ENCODE results near the gene FAM47E. TPM values are rescaled to one million over a fixed set of nuclear protein-coding genes. Genes with fewer than 3 reads are reported as not detected.

Gene FAM47E
- total RNA-seq, 1 experiment from 2014 or later = 0.30 TPM

GRCh38 chr4:76296286-76296820 is 44.8 kb downstream of the FAM47E start:
- DNase-seq (ENCODE audit: extremely low read depth, low read depth) = no peak

DNA sequence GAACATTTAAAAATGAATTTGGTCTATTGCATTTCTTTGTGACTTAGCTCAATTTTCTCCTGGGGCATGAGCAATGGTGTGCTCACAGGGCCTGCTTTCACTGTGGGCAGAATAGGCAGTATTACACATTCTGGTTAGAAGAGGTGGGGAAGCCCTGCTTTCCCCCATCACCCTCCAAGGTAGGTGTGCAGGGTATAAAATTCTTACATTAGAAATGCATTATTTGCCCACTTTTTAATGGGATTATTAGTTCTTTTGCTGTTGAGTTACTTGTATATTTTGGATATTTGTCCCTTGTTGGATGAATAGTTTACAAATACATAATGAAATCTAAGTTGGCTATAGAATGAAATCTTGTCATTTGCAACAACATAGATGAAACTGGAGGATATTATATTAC is 46.7 kb downstream of the FAM47E start:
- DNase-seq (ENCODE audit: extremely low read depth, low read depth) = no peak

DNA sequence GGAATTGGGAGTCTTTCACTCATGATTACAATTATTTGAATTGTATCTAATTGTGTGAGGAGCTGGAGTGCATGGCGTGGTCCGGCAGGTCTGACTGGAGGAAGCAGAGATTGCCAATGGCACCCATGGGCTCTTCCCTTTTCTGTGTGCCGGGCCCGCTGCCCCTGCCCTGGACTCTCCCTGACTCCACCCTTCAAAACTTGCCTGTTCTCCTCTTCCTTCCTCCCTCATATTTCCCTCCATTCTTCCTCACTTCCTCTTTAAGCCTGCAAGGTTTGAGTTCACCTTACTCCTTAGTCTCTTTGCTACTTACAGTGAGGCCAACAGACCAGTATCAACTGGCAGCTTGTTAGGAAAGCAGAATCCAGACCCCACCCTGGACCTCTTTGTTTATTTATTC is 48.5 kb downstream of the FAM47E start:
- DNase-seq (ENCODE audit: extremely low read depth, low read depth) = no peak

DNA sequence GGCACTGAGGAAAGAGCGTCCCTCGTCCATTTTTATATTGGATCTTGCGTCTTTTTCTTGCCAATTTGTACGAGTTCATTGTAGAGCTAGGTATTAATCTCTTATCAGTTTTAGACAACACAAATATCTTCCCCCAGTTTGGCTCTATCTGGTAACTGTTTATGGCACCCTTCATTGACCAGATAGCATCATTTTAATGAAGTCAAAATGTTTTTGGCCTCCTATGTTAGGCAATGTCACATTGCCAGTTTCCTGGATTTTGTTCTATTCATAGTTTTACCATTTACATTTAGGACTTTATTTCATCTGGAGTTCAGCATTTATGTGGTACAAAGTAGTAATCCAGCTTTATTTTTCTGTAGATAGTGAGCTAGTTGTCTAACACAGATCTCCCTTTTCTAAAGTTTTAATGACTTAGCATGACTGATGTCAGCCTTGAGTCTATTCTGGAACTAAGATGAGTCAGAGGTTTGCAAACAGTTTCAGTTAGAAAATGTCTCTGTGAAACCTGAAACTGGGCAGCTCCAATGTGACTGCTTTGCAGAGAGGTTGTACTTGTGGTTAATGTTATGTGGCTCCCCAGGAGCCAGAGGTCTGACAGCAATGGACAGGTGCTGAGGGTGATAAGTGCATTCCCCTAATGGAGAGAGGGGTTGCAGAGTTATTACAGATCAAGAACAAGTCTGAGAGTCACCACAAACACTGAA is 49.7 kb downstream of the FAM47E start:
- peak; percentile 25 for DNase-seq (ENCODE audit: extremely low read depth, low read depth)

- no peak for DNase-seq (ENCODE audit: extremely low read depth, low read depth)
Measured at GRCh38 chr4:76301775-76302162, 50.2 kb downstream of the FAM47E start.

DNA sequence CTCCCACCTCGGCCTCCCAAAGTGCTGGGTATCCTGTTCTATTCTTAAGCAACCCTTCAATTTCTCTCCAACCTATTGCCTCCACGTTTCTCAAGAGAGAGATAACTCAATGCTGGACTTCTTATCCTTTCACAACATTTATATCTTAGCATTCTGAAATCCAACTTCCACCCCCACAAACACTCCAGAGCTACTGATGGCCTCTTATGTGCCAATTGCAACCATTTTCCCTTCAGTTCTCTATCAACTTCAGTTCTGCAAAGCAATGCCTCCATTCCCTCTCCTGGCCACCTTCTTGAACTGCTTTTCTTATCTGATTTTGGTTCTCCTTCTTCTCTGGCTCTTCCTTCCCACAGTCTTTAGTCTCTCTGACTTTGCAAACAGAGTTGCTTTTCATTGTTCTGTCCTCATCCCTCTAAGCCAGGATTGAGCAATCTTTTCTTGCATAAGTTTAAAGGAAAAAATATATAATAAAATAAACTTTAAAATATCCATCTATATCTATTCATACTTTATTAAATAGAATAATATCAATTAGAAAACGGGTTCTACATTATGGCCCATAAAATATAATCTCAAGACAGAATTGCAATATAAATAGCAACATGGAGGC is 51.4 kb downstream of the FAM47E start:
- no peak for DNase-seq (ENCODE audit: extremely low read depth, low read depth)

DNA sequence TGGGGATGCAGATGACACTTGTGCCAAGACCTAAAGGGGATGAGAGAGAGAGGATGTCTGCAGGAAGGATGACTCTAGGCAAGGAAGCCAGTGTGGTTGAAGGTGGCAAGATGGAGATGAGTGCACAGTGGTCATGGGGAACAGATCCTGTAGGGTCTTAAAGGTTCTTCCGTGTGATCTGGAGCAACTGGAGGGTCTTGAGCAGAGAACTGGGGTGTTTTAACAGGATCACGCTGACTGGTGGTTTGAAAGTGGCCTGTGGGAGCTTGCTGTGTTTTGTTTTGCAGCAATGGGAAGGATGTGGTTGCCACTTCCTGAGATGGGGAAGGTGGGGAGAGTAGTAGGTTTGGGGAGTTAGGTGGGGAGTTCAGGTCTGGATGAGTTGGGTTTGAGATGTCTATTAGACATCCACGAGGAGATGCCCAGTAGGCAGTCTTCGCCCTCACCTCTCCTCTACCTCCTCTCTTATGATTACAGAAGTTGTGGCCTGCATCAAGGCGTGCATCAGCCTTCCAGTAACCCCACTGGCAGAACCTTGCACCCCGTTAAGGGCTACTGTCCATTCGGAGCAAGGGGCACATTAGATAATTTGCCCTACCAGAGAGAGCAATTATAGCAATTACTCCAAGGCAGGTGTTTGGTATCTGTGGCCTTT is 53.6 kb downstream of the FAM47E start:
- DNase-seq (ENCODE audit: extremely low read depth, low read depth) = no peak

GRCh38 chr4:76305971-76306881 is 54.7 kb downstream of the FAM47E start, which contains the start of gene STBD1:
Gene STBD1, plus strand, starts transcription at chr4:76306733. Its CDS starts 37 bp downstream, at chr4:76306770.
- peak; percentile 40 for DNase-seq (ENCODE audit: extremely low read depth, low read depth)

DNA sequence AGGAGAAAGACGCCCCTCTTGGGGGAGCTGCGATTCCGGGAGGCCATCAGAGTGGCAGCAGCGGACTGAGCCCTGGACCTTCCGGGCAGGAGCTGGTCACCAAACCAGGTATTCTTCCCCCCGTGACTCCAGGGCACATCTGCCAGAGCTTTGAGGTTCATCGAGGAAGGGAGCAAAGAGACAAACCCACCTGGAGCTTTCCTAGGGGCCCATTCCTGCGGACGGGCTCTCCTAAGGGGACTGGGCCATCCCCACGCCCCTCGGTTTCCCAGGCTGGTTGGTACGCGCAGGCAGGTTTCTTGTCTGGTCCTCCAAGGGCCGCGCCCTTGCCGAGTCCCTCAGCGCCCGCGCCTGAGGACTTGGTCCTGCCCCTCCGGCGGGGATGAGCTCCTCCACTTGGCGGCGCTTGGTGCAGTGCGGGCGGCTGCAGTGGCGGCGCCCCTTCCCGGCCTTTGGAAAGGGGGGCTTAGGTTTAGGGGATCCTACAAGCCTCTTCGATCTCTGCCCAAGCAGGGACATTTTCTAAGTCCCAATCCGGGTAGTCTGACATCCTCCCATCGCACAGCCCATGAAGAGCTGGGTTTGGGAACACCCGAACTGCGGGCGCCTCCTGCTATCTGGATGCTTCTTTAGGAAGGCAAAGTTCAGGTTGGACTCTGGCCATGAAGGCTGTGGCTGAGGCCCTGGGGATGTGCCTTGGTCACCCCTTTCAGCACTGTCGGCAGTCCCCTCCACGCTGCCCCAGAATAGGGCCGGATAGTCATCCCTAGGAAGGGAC is 55.5 kb downstream of the FAM47E start:
- peak; percentile 26 for DNase-seq (ENCODE audit: extremely low read depth, low read depth)

- no peak for DNase-seq (ENCODE audit: extremely low read depth, low read depth)
Measured at GRCh38 chr4:76307660-76308014, 56.1 kb downstream of the FAM47E start.

- DNase-seq (ENCODE audit: extremely low read depth, low read depth) = no peak
Measured at GRCh38 chr4:76308548-76308947, 57.0 kb downstream of the FAM47E start.

GRCh38 chr4:76309939-76310550 is 58.5 kb downstream of the FAM47E start:
- no peak for DNase-seq (ENCODE audit: extremely low read depth, low read depth)

GRCh38 chr4:76310683-76311082 is 59.2 kb downstream of the FAM47E start:
- no peak for DNase-seq (ENCODE audit: extremely low read depth, low read depth)

- DNase-seq (ENCODE audit: extremely low read depth, low read depth) = no peak
Measured at GRCh38 chr4:76311896-76312331, 60.4 kb downstream of the FAM47E start.

DNA sequence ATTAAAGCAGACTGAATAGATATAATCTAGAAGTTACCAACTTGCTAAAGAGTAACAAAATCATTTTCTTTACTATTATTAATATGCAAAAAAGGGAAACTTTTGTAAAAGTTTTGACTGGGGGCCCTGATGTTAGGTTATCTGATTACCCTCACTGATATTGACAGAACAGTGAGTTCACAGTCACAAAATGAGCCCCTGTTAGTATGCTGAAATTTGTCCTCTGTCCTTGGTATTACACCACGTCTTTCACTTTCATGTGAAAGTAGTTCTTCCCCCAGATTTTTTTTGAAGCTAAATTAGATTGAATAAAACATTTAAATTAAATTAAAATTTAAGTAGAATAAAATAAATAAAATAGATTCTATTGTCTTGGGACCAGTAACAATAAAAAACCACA is 60.9 kb downstream of the FAM47E start:
- no peak for DNase-seq (ENCODE audit: extremely low read depth, low read depth)

- no peak for DNase-seq (ENCODE audit: extremely low read depth, low read depth)
Measured at GRCh38 chr4:76313547-76313946, 62.0 kb downstream of the FAM47E start.

- no peak for DNase-seq (ENCODE audit: extremely low read depth, low read depth)
Measured at GRCh38 chr4:76315267-76315918, 63.9 kb downstream of the FAM47E start.

DNA sequence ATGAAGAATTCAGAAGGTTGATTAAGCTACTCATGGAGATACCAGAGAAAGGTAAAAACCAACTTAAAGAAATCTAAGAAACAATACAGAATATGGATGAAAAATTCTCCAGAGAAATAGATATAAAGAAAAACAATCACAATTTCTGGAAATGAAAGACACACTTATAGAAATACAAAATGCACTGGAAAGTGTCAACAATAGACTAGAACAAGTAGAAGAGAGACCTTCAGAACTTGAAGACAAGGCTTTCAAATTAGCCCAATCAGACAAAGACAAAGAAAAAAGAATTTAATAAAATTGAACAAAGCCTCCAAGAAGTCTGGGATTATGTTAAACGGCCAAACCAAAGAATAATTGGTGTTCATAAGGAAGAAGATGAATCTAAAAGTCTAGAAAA is 64.6 kb downstream of the FAM47E start:
- DNase-seq (ENCODE audit: extremely low read depth, low read depth) = no peak

DNA sequence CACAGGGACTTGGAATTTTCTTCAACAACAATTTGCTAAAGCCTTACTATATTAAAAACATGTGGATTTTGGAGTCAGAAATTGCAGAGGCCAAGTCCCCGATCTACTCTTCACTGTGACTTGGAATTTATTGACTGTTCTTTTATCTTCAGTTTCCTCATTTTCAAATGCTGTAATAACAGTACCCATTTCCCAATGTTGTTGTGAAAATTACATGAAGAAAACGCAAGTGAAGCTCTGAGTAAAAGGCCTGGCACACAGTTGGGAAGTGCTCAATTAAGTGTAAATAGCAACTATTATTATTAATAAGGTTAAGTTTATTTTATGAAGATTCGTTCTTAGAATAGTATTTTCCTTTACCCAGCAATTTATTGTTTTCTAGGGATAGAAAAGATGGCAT is 70.7 kb downstream of the FAM47E start:
- no peak for DNase-seq (ENCODE audit: extremely low read depth, low read depth)

Measured in NCI-H460 (cell line).